HG03432 (cell line): ENCODE measurements around the gene PMM2.
"Not testable (repeated sequence)": the region's sequence is repeated elsewhere in the genome, so short reads cannot be mapped to it uniquely, and the experiment has no call there.

Experiments used
- ATAC-seq: cut with Tn5 transposase; IDR thresholded peaks from one replicate; pipeline ENCODE4 v1.9.1; 2021; ENCODE audit warnings: mild to moderate bottlenecking, moderate library complexity; ENCODE audit not compliant: unreplicated experiment

PMM2 gene

GRCh38 chr16:8797364-8798173 is at the start of gene PMM2, which contains the start of gene TMEM186:
Gene PMM2, plus strand, starts transcription at chr16:8797839. Its CDS starts 44 bp downstream, at chr16:8797883.
Gene TMEM186, minus strand, starts transcription at chr16:8797639. Its CDS starts 25 bp downstream, at chr16:8797614.
- ATAC-seq = peak; percentile 96

- ATAC-seq = not testable (repeated sequence)
These were observed 48.7 kb upstream of the PMM2 start for GRCh38 chr16:8748944-8749343.

GRCh38 chr16:8751481-8752311 is 45.9 kb upstream of the PMM2 start:
- no peak for ATAC-seq

- no peak for ATAC-seq
These were observed 44.9 kb upstream of the PMM2 start for GRCh38 chr16:8752706-8753105.

GRCh38 chr16:8753416-8754054 is 44.1 kb upstream of the PMM2 start:
- ATAC-seq = no peak

- no peak for ATAC-seq
These were observed 40.9 kb upstream of the PMM2 start for GRCh38 chr16:8756755-8757154.

- ATAC-seq = no peak
These were observed 39.6 kb upstream of the PMM2 start for GRCh38 chr16:8758022-8758421.

GRCh38 chr16:8760021-8760420 is 37.6 kb upstream of the PMM2 start:
- no peak for ATAC-seq

GRCh38 chr16:8761078-8761477 is 36.6 kb upstream of the PMM2 start:
- ATAC-seq = no peak

- no peak for ATAC-seq
These were observed 35.4 kb upstream of the PMM2 start for GRCh38 chr16:8762254-8762653.

GRCh38 chr16:8763083-8763482 is 34.6 kb upstream of the PMM2 start:
- ATAC-seq = no peak

- ATAC-seq = no peak
These were observed 33.7 kb upstream of the PMM2 start for GRCh38 chr16:8763899-8764298.

- ATAC-seq = no peak
These were observed 33.0 kb upstream of the PMM2 start for GRCh38 chr16:8764525-8765250.

GRCh38 chr16:8767176-8767575 is 30.5 kb upstream of the PMM2 start:
- no peak for ATAC-seq

- no peak for ATAC-seq
These were observed 29.4 kb upstream of the PMM2 start for GRCh38 chr16:8768283-8768682.

GRCh38 chr16:8768692-8769091 is 28.9 kb upstream of the PMM2 start:
- no peak for ATAC-seq

- no peak for ATAC-seq
These were observed 24.1 kb upstream of the PMM2 start for GRCh38 chr16:8773537-8773936.

GRCh38 chr16:8774208-8774607 is 23.4 kb upstream of the PMM2 start:
- ATAC-seq = no peak

GRCh38 chr16:8775359-8775758 is 22.3 kb upstream of the PMM2 start:
- ATAC-seq = no peak

GRCh38 chr16:8776129-8776584 is 21.5 kb upstream of the PMM2 start:
- ATAC-seq = no peak

GRCh38 chr16:8777217-8777616 is 20.4 kb upstream of the PMM2 start:
- no peak for ATAC-seq
